HG02798 (cell line): ENCODE measurements around the gene UNC13B.

Source experiments
- ATAC-seq: cut with Tn5 transposase; IDR thresholded peaks from one replicate; pipeline ENCODE4 v1.9.1; 2021; ENCODE audit warnings: mild to moderate bottlenecking; ENCODE audit not compliant: unreplicated experiment, poor library complexity

The UNC13B gene

GRCh38 chr9:35357116-35357515, 195.3 kb downstream of the UNC13B start:
- no peak for ATAC-seq

GRCh38 chr9:35357826-35358225, 196.0 kb downstream of the UNC13B start:
- ATAC-seq, result no peak

DNA sequence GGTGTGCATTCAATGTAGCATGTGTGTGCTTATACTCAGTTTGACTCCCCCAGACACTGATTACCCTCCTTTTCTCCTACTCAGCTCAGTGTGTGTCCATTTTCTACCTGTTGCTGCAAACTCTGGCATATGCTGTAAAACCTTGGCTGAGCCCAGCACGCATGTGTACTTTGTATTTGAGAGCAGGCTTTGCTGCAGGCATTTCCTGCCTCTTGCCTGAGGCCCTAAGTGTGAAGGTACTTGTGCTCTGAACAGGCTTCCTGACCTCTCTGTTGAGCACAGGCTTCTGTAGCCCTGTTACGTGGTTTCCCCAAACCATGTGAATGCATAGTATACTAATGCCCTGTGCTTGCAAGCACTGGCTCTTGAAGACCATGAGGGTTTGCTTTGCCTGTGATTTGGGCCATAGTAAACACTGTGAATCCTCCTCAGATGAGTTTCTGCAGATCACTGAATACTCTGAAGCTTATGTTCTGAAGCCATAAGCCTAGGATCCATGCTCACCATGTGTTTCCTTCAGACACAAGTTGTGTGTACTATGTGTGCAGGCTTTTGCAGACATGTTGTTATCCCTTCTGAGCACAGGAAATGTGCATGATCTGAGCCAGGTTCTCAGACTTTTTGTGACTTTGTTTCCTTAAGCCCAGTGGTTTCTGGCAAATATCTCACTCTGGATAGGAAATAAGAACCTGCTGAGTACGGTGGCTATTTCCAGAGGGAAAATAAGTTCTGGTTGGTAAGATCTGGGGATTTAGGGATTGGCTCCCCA, 203.2 kb downstream of the UNC13B start:
- no peak for ATAC-seq

DNA sequence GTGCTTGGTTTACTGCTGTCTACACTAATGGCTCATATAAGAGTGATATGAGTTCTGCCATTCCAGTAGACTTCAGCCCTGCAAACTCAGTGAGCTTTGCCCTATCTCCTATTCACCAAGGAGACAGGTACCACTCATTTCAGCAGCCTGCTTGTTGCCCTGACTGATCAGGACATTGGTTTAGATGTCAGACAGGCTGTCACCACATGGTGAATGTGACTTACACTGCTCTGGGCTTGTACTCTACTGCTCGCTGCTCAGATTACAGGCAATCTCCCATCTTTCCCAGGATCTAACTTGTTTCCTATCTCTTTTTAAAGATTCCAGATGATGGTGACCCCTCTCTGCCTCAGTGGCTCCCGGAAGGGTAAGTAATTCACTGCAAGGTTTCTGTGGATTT, 204.8 kb downstream of the UNC13B start:
- no peak for ATAC-seq

DNA sequence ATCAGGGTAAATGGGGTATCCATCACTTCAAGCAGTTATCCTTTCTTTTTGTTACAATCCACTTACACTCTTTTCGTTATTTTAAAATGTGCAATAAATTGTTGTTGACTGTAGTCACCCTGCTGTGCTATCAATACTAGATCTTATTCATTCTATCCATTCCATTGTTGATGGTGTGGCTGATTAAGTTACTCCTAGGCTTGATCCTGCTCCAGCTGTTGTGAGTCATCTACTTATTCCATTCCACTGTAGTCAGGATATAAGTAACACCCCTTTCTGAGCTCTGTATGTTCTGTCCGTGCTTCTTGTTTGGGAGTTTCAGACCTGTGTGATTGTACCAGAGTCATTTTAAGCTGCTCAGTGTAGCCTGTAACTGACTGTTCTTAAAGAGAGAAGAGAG, 205.6 kb downstream of the UNC13B start:
- no peak for ATAC-seq

GRCh38 chr9:35370241-35370640, 208.4 kb downstream of the UNC13B start:
- ATAC-seq, result no peak

- no peak for ATAC-seq
Measured at GRCh38 chr9:35374436-35374835, 212.6 kb downstream of the UNC13B start.

DNA sequence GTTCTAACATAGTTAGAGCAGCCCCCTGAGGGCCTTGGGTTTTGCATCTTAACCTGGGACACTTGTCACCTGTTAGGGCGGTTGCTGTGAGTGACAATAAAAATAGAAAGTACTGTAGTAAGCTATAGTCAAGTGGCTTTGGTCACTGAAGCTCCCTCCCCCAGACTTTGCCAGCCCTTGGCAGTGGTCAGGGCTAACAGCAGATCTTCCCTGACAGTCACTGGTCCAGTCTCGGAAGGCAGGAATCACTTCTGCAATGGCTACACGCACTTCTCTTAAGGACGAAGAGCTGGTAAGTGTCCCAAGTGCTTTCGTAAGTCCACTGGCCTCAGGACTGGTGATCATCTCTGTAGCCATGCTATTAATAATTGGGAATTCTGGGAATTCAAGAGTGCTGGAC, 213.1 kb downstream of the UNC13B start:
- no peak for ATAC-seq

- no peak for ATAC-seq
Measured at GRCh38 chr9:35380039-35380438, 218.2 kb downstream of the UNC13B start.

GRCh38 chr9:35380619-35381018, 218.8 kb downstream of the UNC13B start:
- no peak for ATAC-seq

- ATAC-seq, result no peak
Measured at GRCh38 chr9:35385042-35385441, 223.2 kb downstream of the UNC13B start.

DNA sequence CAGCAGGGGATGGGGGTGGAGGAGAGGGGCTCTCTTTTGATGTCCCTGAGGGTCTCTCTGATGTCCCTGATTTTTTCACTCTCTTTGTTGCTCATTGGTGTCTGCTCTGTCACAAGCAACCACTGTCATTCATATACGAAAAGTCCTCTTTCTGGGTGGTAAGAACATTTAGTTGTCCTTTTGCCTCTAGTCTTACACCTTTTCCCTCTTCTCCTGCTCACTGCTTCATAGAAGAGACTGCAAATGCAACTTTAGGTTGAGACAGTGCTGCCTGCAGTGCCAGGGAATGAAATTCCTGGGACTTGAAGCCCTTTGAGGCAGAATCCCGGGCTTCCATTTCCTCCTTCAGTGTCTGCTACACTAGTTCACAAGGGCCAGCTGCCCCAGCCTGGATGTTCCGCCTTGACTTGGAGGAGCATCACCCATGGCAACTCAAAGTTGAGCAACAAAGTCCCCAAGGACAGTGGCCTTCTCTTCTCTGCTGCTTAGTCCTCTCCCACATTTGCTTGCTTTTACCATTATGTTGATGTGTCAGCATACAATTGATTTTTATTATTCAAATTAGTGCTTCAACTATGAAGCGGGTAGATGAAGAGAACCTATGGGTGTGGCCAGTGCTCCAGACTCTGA, 233.4 kb downstream of the UNC13B start:
- ATAC-seq, result no peak

- no peak for ATAC-seq
Measured at GRCh38 chr9:35395706-35396101, 233.9 kb downstream of the UNC13B start.

DNA sequence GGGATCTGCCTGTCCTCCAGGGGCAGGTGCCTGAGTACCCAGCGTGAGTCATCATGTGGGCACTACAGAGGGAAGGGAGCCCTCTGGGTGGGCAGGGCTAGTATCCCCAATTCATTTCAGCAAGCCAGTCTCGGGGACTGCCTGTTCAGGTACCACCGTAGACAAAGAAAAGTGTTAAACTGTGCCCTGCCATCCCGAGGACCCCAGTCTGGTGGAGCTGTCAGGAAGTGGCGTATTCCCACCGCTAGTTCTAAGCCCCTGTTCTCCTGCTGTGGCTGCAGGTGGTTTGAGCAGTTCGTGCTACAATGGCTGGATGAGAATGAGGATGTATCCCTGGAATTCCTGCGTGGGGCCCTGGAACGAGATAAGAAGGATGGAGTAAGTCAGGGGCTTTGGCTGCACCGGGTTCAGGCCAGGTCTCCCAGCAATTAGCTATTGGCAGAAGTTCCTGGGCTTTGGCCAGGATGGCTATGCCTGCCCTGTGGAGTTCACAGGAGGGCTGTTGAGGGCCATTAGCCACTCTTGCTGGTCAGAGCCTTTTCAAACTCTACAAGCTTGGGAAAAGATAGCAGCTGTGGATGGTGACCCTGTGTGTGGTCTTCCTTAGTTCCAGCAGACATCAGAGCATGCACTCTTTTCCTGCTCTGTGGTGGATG, 234.9 kb downstream of the UNC13B start:
- no peak for ATAC-seq

DNA sequence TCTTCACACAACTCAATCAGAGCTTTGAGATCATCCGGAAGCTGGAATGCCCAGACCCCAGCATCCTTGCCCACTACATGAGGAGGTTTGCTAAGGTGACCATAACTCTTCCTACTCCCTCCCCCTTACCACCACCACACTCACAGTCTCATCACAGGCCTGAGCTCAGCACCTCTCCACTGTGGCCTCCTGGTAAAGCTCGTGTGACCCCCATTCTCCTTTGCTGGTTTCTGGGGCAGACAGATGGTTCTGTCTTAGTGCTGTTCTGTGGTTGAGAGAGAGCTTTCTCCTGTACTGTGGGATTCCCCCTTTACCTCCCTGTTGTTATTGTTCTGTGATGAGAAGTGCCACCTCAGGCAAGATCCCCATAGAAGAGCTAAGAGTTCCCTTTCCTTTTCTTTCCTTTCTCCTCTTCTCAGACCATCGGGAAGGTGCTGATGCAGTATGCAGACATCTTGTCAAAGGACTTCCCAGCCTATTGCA, 235.4 kb downstream of the UNC13B start:
- ATAC-seq, result no peak

DNA sequence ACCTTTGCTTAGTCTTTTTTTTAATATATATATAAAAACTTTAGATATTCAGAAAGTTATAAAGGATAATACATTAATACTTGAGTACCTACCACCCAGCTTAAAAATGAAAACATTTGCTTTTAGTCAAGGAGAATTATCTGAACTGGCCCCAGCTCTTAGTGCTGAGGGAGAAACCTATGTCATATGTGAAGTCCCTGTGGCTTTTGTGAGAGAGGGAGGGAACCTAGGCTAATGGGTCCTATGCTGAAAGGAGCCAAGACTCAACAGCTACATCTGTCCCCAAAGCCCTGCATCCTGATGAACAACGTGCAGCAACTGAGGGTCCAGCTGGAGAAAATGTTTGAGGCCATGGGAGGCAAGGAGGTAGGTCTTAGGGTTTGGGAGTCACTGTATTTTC, 236.1 kb downstream of the UNC13B start:
- ATAC-seq, result no peak

DNA sequence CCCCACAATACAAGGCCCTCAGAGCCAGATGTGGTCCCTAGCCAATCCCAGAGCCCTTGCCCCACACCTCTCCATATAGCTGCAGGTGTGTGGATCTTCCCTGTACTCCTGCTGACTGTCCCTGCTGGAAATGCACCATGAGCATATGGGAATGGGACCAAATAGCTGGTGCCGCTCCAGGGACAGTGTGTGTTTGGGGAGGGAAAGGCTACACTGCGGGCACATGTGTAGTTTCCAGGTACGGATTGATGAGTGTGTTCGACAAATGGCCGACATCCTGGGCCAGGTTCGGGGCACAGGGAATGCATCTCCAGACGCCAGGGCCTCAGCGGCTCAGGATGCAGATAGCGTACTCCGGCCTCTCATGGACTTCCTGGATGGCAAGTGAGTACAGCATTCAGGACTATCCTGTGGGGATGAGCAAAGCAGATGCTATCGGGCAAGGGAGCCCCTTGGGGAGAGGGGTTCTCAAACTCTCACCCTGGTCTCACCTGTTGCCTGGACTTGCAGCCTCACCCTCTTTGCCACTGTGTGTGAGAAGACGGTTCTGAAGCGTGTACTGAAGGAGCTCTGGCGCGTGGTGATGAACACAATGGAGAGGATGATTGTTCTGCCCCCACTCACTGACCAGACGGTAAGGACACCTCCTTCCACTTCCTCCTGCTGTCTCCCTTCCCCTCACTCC, 237.0 kb downstream of the UNC13B start:
- ATAC-seq, result no peak

DNA sequence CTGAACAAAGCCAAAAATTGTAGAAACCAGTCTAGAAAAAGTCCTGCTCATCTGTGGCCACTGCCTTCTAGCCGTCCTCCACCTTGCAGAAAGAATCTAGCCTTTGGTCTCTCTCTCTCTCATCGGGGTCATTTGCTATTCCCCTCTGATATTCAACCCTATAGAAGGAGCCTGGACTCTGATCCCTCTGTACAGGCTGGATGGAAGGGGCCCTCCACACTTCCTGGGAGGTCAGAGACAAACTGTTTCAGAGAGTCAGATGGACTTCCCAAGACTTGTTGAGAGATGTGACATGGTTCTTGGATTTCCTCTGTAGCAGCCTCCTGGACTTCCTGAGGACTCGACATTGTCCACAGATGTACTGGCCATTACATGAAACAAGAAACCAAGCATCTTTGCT, 243.1 kb downstream of the UNC13B start:
- ATAC-seq, result no peak

DNA sequence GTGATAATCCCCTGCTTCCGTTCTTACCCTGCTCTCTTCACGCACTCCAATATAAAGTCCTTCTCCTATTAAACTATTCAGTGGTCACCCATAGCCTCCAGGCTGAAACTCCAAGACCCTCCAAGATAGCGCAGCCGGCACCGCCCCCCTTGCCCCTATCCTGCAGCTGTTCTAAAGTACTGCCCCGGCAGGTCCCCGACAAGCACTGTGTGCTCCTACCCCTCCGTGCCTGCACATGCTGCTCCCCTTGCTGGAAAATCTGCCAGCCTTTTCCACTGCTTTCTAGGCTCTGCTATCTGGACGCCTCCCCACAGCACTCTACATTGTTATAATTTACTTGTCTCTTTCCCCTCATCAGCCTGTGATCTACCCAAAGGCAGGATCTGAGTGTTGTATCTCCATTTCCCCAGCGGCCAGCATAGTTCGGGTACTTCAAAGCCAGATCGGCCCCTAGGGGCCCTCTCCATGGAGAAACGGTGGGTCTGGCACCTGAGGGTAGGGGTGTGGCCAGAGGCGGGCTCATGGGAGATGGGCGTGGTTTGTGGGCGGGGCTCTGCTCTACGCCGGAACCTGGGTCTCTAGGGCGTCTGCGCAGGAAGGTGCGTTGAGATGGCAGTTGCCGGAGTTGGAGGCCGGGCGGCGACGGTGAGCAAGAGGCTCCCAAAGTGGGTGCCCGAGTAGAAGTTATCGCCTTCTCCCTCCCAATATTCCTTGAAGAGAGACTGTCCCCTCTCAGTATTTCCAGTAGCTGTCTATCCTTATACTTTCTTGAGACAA, 244.6 kb downstream of the UNC13B start:
- no peak for ATAC-seq

DNA sequence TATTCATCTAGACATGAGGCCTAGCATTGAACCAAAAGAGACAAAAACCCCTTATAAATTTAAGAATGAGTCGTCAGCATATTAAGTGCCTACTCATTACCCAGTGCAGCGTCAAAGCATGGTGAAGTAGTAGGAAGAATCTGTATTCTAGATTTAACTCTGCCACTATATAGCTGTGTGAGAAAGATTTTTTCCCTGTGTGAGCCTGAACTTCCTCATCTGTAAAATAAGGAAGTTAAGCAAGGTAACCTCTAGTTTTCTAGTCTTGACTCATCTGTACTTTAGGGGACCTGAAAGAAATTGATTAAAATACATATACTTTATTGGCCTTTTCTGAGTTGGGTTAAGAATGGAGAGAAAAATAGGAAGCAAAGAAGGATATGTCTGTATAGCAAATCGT, 246.0 kb downstream of the UNC13B start:
- ATAC-seq, result no peak
